Stimulated activated CD8-positive, alpha-beta memory T cell treated with anti-CD3 and anti-CD28 coated beads, Interleukin-15, amount 100 ng/mL, for 48 hours (primary cell): ENCODE results near the gene MAP2K4.
"Not testable (repeated sequence)": the region's sequence is repeated elsewhere in the genome, so short reads cannot be mapped to it uniquely, and the experiment has no call there.

Experiments used
- DNase-seq, 2 donors: peaks; one replicate each; pipeline ENCODE4 v3.0.0-alpha.2; 2020; ENCODE audit warnings: low read depth in 2 of 2

Gene MAP2K4

DNA sequence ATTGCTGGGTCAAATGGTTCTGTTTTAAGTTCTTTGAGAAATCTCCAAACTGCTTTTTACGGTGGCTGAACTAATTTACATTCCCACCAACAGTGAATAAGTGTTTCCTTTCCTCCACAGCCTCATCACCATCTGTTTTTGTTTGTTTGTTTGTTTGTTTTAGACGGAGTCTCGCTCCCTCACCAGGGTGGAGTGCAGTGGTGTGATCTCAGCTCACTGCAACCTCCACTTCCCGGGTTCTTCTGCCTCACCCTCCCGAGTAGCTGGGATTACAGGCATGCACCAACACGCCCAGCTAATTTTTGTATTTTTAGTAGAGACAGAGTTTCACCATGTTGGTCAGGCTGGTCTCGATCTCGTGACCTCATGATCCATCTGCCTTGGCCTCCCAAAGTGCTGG is 141.5 kb downstream of the MAP2K4 start:
- not testable (repeated sequence) for DNase-seq

DNA sequence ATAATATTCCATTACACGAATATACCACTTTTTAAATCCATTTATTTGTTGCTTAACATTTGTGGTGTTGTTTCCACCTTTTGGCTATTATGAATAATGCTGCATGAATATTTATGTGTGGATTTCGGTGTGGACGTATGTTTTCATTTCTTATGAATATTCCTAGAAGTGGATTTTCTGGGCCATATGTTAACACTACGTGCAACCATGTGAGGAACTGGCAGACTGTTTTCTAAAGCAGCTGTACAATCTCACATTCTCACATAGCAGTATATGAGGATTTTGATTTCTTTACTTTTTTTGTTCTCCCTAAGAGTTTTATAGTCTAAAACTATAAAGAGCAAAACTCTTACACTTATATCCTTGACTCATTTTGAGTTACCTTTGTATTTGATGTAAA is 143.4 kb downstream of the MAP2K4 start:
- DNase-seq: no peak

DNA sequence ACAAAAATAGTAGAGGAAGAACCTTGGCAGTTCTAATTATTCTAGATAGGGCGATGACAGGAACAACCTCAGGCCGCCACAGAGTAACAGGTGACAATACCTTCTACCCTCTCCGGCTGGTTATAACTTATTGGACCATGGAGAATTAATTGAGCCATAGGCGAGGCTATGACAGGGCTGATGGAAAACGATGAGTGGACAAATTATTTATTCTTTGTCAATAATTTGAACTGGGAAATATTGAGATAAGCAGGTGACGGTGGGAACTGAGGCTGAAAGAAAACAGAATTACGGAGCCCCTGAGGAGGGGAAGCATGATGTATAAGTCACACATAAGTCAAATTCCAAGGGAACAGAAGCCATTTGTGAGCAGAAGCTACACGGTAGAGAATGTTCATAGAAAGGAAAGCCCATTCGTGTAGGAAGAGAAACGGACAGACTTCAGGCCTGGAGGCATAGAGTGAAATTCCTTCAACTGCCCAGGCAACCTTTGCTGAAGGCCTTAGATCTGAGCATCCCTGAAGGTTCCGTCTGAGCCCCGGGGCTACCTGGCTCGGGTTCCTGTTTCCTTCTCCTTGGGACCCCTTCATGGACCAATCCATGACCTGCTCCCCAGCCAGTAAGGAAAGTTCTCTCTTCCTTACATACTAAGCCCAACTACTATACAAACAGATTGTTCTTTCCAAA is 158.1 kb downstream of the MAP2K4 start:
- DNase-seq: no peak

DNA sequence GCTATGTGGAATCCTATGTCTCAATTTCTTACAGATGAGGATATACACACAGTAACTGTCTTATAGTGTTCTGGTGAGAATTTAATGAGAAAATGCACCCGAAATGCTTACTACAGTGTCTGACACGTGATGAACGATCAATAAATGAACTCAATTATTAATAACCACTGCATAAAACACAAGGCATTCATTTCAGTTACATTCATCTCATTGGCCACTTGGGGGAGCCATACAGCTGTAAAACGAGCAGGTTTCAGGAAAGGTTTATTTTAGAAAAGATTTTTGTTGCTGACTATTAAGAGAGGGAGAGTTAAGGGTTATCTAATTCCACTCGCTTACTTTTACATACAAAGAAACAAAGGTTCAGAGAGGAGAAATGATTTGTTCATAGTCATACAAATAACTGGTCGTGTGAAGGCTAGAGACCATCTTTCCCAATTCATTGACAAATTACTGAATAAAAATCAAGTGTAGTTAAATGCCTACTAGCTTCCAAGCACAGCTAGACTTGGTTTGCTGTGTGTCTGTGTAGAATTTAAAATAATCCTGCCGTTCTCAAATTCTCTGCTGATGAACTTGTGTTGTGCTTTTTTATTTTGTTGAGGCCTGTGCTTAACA is 160.1 kb downstream of the MAP2K4 start:
- DNase-seq: no peak

DNA sequence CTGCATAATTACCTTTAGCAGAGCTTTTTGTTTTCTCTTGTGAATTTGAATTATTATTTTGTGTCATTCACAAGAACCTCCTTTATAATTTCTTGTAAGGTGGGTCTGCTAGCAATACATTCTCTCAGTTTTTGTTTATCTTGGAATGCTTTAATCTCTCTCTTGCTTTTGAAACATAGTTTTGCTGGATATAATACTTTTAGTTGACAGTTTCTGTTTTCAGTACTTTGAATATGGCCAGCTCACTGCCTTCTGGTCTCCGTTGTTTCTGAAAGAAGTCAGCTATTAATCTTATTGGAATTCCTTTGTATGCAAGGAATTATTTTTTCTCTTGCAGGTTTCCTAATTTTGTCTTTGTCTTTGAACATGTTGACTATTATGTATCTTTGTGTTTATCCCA is 167.0 kb downstream of the MAP2K4 start:
- DNase-seq: no peak

DNA sequence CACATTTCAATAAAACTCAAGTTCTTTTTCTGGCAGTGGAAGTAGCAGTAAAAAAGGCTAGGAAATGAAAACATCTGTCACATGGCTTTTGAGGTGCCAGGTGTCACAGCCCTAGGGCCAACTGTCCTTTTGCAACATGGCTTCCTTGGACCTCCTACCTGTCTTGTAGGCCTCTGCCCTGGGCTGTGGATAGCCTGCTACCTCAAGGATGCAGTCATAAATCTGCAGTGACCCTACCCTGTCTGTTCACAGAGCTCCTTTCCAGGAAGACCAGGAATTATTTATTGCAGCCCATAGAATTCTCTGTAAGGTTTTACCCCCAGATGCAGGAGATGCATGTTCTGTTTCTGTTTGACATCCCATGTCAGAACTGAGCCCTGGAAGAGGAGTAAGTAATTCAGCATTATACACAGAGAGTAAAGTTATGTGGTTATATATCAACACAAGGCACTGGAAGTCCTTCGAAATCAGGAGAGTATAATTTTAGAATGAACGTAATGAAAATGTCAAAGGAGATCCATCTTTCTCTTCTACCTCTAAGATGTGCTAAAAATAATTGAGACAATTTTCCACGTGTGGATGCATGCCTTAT is 172.6 kb downstream of the MAP2K4 start:
- DNase-seq: no peak
